ENCODE data around the gene HDAC4.
A peak's percentile ranks its signal among the peaks of the same experiment; 100 is the strongest.

The HDAC4 gene

DNA sequence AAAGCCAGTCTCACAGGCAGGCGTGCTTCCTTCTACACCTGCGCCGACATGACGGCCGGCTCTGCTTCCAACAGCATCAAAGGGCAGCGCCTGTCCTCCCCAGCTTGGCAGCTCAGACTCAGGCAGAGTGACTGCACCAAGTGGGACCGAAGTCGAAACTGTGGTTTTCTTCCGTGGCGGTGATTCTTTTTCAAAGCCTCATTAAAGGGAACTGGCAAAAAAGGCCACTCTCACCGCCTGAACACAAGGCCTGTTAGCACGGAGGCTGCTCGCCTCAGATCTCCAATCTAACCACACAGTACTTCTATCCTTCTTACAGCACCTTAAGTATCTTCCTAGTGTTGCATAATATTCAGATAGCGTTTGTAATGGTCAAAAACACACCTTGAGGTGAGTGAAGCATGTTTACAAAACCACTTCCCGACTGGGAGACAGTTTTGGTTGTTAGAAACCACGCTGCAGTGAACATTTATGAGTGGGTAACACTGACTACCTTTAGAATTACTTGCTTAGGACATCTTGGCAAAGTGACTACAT lies 236.4 kb downstream of the HDAC4 start:
- TF ChIP-seq, protein P1, sequence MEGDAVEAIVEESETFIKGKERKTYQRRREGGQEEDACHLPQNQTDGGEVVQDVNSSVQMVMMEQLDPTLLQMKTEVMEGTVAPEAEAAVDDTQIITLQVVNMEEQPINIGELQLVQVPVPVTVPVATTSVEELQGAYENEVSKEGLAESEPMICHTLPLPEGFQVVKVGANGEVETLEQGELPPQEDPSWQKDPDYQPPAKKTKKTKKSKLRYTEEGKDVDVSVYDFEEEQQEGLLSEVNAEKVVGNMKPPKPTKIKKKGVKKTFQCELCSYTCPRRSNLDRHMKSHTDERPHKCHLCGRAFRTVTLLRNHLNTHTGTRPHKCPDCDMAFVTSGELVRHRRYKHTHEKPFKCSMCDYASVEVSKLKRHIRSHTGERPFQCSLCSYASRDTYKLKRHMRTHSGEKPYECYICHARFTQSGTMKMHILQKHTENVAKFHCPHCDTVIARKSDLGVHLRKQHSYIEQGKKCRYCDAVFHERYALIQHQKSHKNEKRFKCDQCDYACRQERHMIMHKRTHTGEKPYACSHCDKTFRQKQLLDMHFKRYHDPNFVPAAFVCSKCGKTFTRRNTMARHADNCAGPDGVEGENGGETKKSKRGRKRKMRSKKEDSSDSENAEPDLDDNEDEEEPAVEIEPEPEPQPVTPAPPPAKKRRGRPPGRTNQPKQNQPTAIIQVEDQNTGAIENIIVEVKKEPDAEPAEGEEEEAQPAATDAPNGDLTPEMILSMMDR (IDR thresholded peaks at IDR 0.05), result no peak
- H3K4me1 ChIP-seq (ENCODE audit: control insufficient read depth in 1 of 2, insufficient read depth in 1 of 2, low read depth in 1 of 2, low read length in 1 of 2), result peaks cover 10 to 17% of the 10 kb centered on the region in 2 experiments
- no peaks in the 10 kb centered on the region for H3K27me3 ChIP-seq
- no peak overlapping the region for H3K4me3 ChIP-seq (ENCODE audit: low read depth in 1 of 2, low read length in 1 of 2)
- H3K9me3 ChIP-seq, result no peaks in the 10 kb centered on the region
- peak overlapping the region; percentile 86 for H3K27ac ChIP-seq
- H3K36me3 ChIP-seq, result peaks cover 88% of the 10 kb centered on the region

DNA sequence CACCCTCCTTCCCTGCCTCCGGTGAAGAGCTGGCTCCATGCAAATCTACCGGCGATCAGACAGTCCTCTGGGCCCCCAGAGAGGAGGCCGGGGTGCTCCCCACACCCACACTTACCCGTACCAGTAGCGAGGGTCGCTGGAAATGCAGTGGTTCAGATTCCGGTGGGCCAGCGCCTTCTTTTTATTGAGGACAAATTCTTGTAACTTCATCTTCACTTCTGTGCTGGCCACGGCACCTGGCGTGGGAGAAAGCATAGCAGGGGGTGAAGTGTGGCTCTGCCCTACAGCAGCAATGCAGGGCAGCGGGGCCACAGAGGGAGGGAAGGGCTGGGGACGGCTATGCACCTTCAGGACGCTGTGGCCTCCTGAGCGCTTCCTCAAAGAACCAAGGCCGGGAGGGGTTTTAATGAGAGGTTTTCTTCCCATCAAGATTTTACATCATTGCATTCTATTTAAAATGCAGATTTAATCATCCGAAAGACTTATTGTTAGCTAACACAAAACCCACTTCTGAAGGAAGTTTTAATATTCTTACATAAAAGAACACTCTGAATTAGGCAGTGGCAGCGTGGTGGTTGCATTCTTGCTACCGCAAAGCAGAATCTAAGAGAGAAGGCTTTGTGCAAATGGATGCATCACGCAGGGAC lies 237.0 kb downstream of the HDAC4 start:
- peaks cover 88% of the 10 kb centered on the region for H3K36me3 ChIP-seq
- H3K9me3 ChIP-seq, result no peaks in the 10 kb centered on the region
- peak overlapping the region; percentile 86 for H3K27ac ChIP-seq
- no peaks in the 10 kb centered on the region for H3K27me3 ChIP-seq
- TF ChIP-seq, protein P1 (IDR thresholded peaks at IDR 0.05), result no peak
- H3K4me3 ChIP-seq (ENCODE audit: low read depth in 1 of 2, low read length in 1 of 2), result no peak overlapping the region
- peaks cover 10 to 17% of the 10 kb centered on the region in 2 experiments for H3K4me1 ChIP-seq (ENCODE audit: control insufficient read depth in 1 of 2, insufficient read depth in 1 of 2, low read depth in 1 of 2, low read length in 1 of 2)

DNA sequence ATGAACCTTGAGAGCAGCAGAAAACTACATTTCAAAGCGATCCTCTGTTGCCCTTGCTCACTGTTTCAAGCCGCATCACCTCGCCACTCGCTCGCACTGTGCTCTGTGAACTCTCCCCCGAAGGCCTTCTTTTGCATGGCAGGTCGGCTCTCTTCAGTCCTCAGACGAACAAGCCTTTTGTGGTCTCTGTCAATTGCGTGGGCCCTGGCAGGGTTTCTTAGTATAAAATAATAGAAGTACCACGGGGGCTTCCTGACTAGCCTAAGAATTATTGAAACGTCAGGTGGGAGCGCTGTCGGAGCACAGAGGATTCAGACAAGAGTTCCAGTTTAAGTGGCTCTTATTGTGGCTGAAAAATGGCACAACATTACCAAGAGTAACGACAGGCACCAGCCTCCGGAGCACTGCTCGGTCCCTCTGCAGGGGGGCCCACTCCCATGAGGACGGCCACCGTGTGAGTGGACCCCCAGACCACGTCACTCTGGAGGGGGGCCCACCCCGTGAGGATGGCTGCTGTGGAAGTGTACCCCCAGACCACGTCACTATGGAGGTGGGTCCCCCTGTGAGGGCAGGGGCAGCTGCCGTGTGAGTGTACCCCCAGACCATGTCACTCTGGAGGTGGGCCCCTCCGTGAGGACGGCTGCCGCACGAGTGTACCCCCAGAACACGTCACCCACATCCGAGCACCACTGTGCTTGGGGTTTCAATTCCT lies 237.7 kb downstream of the HDAC4 start:
- H3K4me3 ChIP-seq (ENCODE audit: low read depth in 1 of 2, low read length in 1 of 2), result no peak overlapping the region
- H3K36me3 ChIP-seq, result peaks cover 88% of the 10 kb centered on the region
- H3K27ac ChIP-seq, result peak overlapping the region; percentile 86
- H3K4me1 ChIP-seq (ENCODE audit: control insufficient read depth in 1 of 2, insufficient read depth in 1 of 2, low read depth in 1 of 2, low read length in 1 of 2), result peaks cover 10 to 17% of the 10 kb centered on the region in 2 experiments
- TF ChIP-seq, protein P1 (IDR thresholded peaks at IDR 0.05), result no peak
- no peaks in the 10 kb centered on the region for H3K9me3 ChIP-seq
- no peaks in the 10 kb centered on the region for H3K27me3 ChIP-seq

DNA sequence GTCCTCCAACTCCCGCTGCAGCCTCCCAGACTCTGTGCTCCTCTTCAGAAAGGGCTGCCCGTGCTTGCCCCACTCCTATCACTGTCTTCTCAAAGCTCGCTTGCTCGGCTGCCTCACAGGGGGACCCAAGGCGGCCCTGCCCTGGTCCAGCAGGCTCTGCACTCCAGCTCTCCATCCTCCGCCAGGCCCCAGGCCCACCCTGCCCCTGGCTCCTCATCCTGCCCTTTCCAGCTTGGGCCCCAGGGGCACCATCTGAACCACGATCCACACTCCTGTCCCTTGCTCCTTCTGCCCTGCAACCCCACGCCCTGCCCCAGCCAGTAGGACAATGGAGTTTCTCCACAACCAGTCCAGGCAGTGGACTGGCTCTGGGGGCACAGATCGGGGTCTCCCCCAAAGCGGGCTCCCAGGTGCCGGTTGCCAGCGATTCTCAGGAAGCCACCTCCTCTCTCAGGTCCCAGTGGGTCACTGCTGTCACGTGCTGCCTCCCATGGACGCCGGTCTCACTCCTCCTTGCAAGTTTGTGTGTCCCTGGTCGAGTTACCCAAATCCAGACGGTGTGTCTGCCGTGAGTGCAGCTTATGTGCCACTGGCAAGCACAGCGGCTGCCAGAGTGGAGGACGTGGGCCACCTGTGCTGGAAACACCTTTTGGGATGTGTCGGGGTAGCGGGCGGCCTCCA lies 238.5 kb downstream of the HDAC4 start:
- peaks cover 88% of the 10 kb centered on the region for H3K36me3 ChIP-seq
- no peak overlapping the region for H3K4me3 ChIP-seq (ENCODE audit: low read depth in 1 of 2, low read length in 1 of 2)
- no peaks in the 10 kb centered on the region for H3K27me3 ChIP-seq
- peaks cover 10 to 17% of the 10 kb centered on the region in 2 experiments for H3K4me1 ChIP-seq (ENCODE audit: control insufficient read depth in 1 of 2, insufficient read depth in 1 of 2, low read depth in 1 of 2, low read length in 1 of 2)
- no peak overlapping the region for H3K27ac ChIP-seq
- TF ChIP-seq, protein P1 (IDR thresholded peaks at IDR 0.05), result no peak
- no peaks in the 10 kb centered on the region for H3K9me3 ChIP-seq

DNA sequence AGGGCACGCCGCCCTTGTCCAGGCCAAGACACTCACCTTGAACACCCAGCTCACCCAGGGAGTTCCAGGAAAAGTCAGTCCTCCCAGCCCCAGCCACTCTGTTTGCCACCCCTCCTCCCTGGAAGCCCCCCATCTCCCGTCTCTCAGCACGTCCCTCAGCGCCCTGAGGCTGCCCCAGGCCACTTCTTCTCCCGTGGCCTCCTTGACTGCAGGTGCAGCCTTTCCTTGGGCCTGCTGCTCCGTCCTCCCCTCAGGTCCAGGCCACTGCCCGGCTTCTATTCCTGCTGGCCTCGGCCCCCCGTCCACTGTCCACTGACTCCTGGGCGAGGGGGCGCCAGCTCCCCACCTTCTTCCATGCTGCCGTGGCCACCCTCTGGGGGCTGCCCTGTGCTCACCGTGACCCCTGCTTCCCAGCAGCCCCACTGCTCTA lies 239.1 kb downstream of the HDAC4 start:
- Histone ChIP-seq H3K4me3 (ENCODE audit: low read depth in 1 of 2, low read length in 1 of 2) (no peak overlapping the region), H3K9me3 (no peaks in the 10 kb centered on the region), H3K36me3 (peaks cover 88% of the 10 kb centered on the region), H3K27ac (no peak overlapping the region), H3K4me1 (ENCODE audit: control insufficient read depth in 1 of 2, insufficient read depth in 1 of 2, low read depth in 1 of 2, low read length in 1 of 2) (peaks cover 10 to 17% of the 10 kb centered on the region in 2 experiments), H3K27me3 (no peaks in the 10 kb centered on the region)
- TF ChIP-seq, protein P1 (IDR thresholded peaks at IDR 0.05), result no peak
